Putamen (tissue), 1 donor: ENCODE measurements around the gene HSBP1L1.
"Not testable (repeated sequence)": the region's sequence is repeated elsewhere in the genome, so short reads cannot be mapped to it uniquely, and the experiment has no call there.

Experiments used
- DNase-seq: peaks from one replicate; pipeline ENCODE4 v3.0.0-alpha.2; 2016; ENCODE audit warnings: low spot score

HSBP1L1 gene

GRCh38 chr18:79945118-79946042 lies 19.1 kb upstream of the HSBP1L1 start:
- no peak for DNase-seq

- no peak for DNase-seq
Observed at GRCh38 chr18:79947054-79947755, 17.2 kb upstream of the HSBP1L1 start.

GRCh38 chr18:79947881-79948610 lies 16.4 kb upstream of the HSBP1L1 start:
- no peak for DNase-seq

- DNase-seq, result no peak
Observed at GRCh38 chr18:79948719-79949411, 15.6 kb upstream of the HSBP1L1 start.

GRCh38 chr18:79949697-79950487 lies 14.6 kb upstream of the HSBP1L1 start:
- no peak for DNase-seq

GRCh38 chr18:79950515-79951341 lies 13.7 kb upstream of the HSBP1L1 start:
- no peak for DNase-seq

GRCh38 chr18:79951545-79952455 lies 12.6 kb upstream of the HSBP1L1 start, which contains the start of gene SLC66A2:
TSS of gene SLC66A2 (minus strand) at chr18:79951653. CDS start at chr18:79950926, 727 bp downstream.
- peak; percentile 90 for DNase-seq

GRCh38 chr18:79952456-79952995 lies 11.9 kb upstream of the HSBP1L1 start:
- DNase-seq, result no peak

- DNase-seq, result no peak
Observed at GRCh38 chr18:79952996-79953559, 11.4 kb upstream of the HSBP1L1 start.

- no peak for DNase-seq
Observed at GRCh38 chr18:79953971-79954651, 10.3 kb upstream of the HSBP1L1 start.

GRCh38 chr18:79954791-79955190 lies 9.7 kb upstream of the HSBP1L1 start:
- DNase-seq, result no peak

- no peak for DNase-seq
Observed at GRCh38 chr18:79955302-79956075, 9.0 kb upstream of the HSBP1L1 start.

GRCh38 chr18:79956276-79956675 lies 8.2 kb upstream of the HSBP1L1 start:
- no peak for DNase-seq

- no peak for DNase-seq
Observed at GRCh38 chr18:79958981-79959380, 5.5 kb upstream of the HSBP1L1 start.

- DNase-seq, result not testable (repeated sequence)
Observed at GRCh38 chr18:79960161-79960801, 4.2 kb upstream of the HSBP1L1 start.

- no peak for DNase-seq
Observed at GRCh38 chr18:79960921-79961526, 3.4 kb upstream of the HSBP1L1 start.
